ENCODE data around the gene FAM174C. TPM values are rescaled to one million over a fixed set of nuclear protein-coding genes. Genes with fewer than 3 reads are reported as not detected.

FAM174C gene
- total RNA-seq, 3 donors from 2014 or later (not counting 1 experiment from before 2014, with no cell fraction given) = 26.6 to 33.4 (median 27.1) TPM

DNA sequence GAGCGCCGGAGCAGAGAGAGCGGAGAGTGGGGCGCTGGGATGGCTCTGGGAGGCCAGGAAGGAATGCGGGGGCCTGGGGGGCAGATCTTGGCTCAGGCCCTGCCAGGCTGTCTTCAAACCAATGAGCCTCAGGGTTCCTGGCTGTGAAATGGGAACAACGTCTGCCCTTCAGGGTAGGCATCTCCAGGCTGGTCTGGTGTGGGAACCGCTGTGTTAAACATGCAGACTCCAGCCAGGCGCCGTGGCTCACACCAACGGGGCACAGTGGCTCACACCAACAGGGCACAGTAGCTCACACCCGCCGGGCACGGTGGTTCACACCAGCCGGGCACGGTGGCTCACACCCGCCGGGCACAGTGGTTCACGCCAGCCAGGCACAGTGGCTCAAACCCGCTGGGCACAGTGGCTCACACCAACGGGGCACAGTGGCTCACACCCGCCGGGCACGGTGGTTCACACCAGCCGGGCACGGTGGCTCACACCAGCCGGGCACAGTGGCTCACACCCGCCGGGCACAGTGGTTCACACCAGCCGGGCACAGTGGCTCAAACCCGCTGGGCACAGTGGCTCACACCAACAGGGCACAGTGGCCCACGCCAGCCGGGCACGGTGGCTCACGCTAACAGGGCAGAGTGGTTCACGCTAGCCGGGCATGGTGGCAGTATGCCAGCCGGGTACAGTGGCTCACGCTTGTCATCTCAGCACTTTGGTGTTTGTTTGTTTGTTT lies 50.4 kb downstream of the FAM174C start:
- intact Hi-C loops (cut with micrococcal nuclease) = no loop called here
- Histone ChIP-seq H3K9me3 (ENCODE audit: control insufficient read depth, insufficient read depth, low read length) (no peaks in the 10 kb centered on the region), H3K4me3 (ENCODE audit: low read length) (no peak overlapping the region), H3K27ac (ENCODE audit: low read length) (no peak overlapping the region), H3K36me3 (ENCODE audit: control insufficient read depth, insufficient read depth, low read length) (no peaks in the 10 kb centered on the region), H3K4me1 (ENCODE audit: control insufficient read depth, insufficient read depth, low read length) (peaks cover 9% of the 10 kb centered on the region), H3K27me3 (ENCODE audit: control insufficient read depth, insufficient read depth, low read length) (peaks cover 23% of the 10 kb centered on the region)
- peaks cover 18 to 21% of the 10 kb centered on the region in 2 donors for H3K27me3 Mint-ChIP-seq (ENCODE audit: low read depth in 2 of 2)
- H3K9me3 Mint-ChIP-seq = no peaks in the 10 kb centered on the region
- DNase-seq (no peak), ATAC-seq (no peak)
- no peaks in the 10 kb centered on the region for H3K36me3 Mint-ChIP-seq
- TF ChIP-seq, protein P1, sequence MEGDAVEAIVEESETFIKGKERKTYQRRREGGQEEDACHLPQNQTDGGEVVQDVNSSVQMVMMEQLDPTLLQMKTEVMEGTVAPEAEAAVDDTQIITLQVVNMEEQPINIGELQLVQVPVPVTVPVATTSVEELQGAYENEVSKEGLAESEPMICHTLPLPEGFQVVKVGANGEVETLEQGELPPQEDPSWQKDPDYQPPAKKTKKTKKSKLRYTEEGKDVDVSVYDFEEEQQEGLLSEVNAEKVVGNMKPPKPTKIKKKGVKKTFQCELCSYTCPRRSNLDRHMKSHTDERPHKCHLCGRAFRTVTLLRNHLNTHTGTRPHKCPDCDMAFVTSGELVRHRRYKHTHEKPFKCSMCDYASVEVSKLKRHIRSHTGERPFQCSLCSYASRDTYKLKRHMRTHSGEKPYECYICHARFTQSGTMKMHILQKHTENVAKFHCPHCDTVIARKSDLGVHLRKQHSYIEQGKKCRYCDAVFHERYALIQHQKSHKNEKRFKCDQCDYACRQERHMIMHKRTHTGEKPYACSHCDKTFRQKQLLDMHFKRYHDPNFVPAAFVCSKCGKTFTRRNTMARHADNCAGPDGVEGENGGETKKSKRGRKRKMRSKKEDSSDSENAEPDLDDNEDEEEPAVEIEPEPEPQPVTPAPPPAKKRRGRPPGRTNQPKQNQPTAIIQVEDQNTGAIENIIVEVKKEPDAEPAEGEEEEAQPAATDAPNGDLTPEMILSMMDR (IDR thresholded peaks at IDR 0.05) = no peak
- no peak overlapping the region for H3K4me3 Mint-ChIP-seq
- H3K27ac Mint-ChIP-seq = peak overlapping the region in 1 of 2 donors; percentile 36
- H3K4me1 Mint-ChIP-seq = no peaks in the 10 kb centered on the region
- WGBS (ENCODE audit: insufficient coverage) = 75% methylated on average over 38 of the region's 38 CpGs

DNA sequence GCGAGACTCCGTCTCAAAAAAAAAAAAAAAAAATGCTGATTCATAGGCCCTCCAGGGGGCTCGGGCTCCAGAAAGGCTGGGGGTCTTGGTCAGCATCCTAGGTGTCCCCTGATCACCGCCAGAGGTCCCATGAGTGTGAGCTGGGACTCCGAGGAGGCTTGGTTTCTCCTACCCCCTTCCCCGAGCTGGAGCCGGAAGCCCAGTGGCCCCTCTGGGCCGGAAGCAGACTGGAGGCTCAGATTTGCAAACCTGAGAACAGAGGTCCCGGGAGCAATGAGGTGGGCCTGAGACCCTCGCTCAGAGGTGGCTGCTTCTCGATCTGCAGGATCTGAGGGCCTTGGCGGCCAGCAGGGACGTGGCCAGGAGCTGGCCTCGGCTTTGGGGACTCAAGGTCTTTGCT lies 51.8 kb downstream of the FAM174C start:
- no peaks in the 10 kb centered on the region for H3K9me3 ChIP-seq (ENCODE audit: control insufficient read depth, insufficient read depth, low read length)
- H3K36me3 ChIP-seq (ENCODE audit: control insufficient read depth, insufficient read depth, low read length) = no peaks in the 10 kb centered on the region
- TF ChIP-seq, protein P1 (IDR thresholded peaks at IDR 0.05) = no peak
- H3K4me1 ChIP-seq (ENCODE audit: control insufficient read depth, insufficient read depth, low read length) = peaks cover 9% of the 10 kb centered on the region
- intact Hi-C loops (cut with micrococcal nuclease) = no loop called here
- no peak overlapping the region for H3K4me3 ChIP-seq (ENCODE audit: low read length)
- 67% methylated on average over 14 of the region's 14 CpGs for WGBS (ENCODE audit: insufficient coverage)
- Mint-ChIP-seq H3K4me1 (no peaks in the 10 kb centered on the region), H3K27ac (no peak overlapping the region), H3K4me3 (no peak overlapping the region), H3K36me3 (no peaks in the 10 kb centered on the region), H3K9me3 (no peaks in the 10 kb centered on the region), H3K27me3 (ENCODE audit: low read depth in 2 of 2) (peaks cover 16 to 18% of the 10 kb centered on the region in 2 donors)
- DNase-seq (no peak), ATAC-seq (no peak)
- no peak overlapping the region for H3K27ac ChIP-seq (ENCODE audit: low read length)
- peaks cover 24% of the 10 kb centered on the region for H3K27me3 ChIP-seq (ENCODE audit: control insufficient read depth, insufficient read depth, low read length)

Other genes with a start within 250 kb of the FAM174C start
- 100 to 1,000 TPM; 163 to 276 (median 179) TPM for gene CNN2, start 248.9 kb upstream of the FAM174C start, total RNA-seq
- 100 to 1,000 TPM in 2 of 3 donors, 10 to 100 TPM in 1; 73.3 to 149 (median 121) TPM for gene ABCA7, start 235.4 kb upstream of the FAM174C start, total RNA-seq
- 100 to 1,000 TPM; 535 to 601 (median 560) TPM for gene ARHGAP45, start 208.4 kb upstream of the FAM174C start, total RNA-seq
- gene POLR2E, start 180.2 kb upstream of the FAM174C start, total RNA-seq = 100 to 1,000 TPM in 1 of 3 donors, 10 to 100 TPM in 2; 77.3 to 105 (median 91.6) TPM
- 100 to 1,000 TPM; 108 to 126 (median 121) TPM for gene GPX4, start 171.5 kb upstream of the FAM174C start, total RNA-seq
- gene SBNO2, start 101.3 kb upstream of the FAM174C start, total RNA-seq = 100 to 1,000 TPM in 1 of 3 donors, 10 to 100 TPM in 2; 92.0 to 106 (median 94.3) TPM
- 10 to 100 TPM; 51.5 to 61.1 (median 54.0) TPM for gene STK11, start 69.8 kb upstream of the FAM174C start, total RNA-seq
- under 1 TPM in 2 of 3 donors, not detected in 1; 0.14 to 0.41 TPM for gene CBARP, start 37.5 kb upstream of the FAM174C start, total RNA-seq
- gene ATP5F1D, start 33.8 kb upstream of the FAM174C start, total RNA-seq = 100 to 1,000 TPM in 2 of 3 donors, 10 to 100 TPM in 1; 88.6 to 119 (median 104) TPM
- 100 to 1,000 TPM; 296 to 367 (median 314) TPM for gene MIDN, start 26.9 kb upstream of the FAM174C start, total RNA-seq
- 100 to 1,000 TPM; 410 to 454 (median 440) TPM for gene CIRBP, start 6.2 kb upstream of the FAM174C start, total RNA-seq
- gene EFNA2, start 10.3 kb downstream of the FAM174C start, total RNA-seq = not detected
- 10 to 100 TPM; 60.8 to 67.9 (median 66.6) TPM for gene NDUFS7, start 108.4 kb downstream of the FAM174C start, total RNA-seq
- 1 to 10 TPM; 5.1 to 7.5 (median 7.1) TPM for gene GAMT, start 126.0 kb downstream of the FAM174C start, total RNA-seq
- 100 to 1,000 TPM; 166 to 207 (median 170) TPM for gene DAZAP1, start 132.1 kb downstream of the FAM174C start, total RNA-seq
- gene RPS15, start 162.9 kb downstream of the FAM174C start, total RNA-seq = 100 to 1,000 TPM; 731 to 872 (median 837) TPM
- under 1 TPM; 0.14 to 0.58 (median 0.27) TPM for gene APC2, start 174.6 kb downstream of the FAM174C start, total RNA-seq
- 10 to 100 TPM; 30.2 to 42.2 (median 34.3) TPM for gene C19orf25, start 203.7 kb downstream of the FAM174C start, total RNA-seq
- gene PCSK4, start 214.8 kb downstream of the FAM174C start, total RNA-seq = 1 to 10 TPM; 4.1 to 6.0 (median 5.3) TPM
- 1 to 10 TPM; 3.9 to 5.0 (median 4.3) TPM for gene REEP6, start 215.7 kb downstream of the FAM174C start, total RNA-seq
- gene ADAMTSL5, start 237.5 kb downstream of the FAM174C start, total RNA-seq = 1 to 10 TPM in 2 of 3 donors, under 1 TPM in 1; 0.70 to 2.5 (median 1.0) TPM
- not detected for gene PLK5, start 248.5 kb downstream of the FAM174C start, total RNA-seq